Astrocyte (in vitro differentiated cells and primary cell): ENCODE results near the gene MYL3. TPM values are rescaled to one million over a fixed set of nuclear protein-coding genes. Genes with fewer than 3 reads are reported as not detected.

Experiments
- DNase-seq: peaks from one replicate; pipeline ENCODE4 v3.0.0-alpha.2; 2010; ENCODE audit warnings: low read depth
- FAIRE-seq: peaks from 2 replicates; lab custom pipeline; 2011; peaks lifted over from hg19 to GRCh38; lab: Jason Lieb, UNC
- H2AFZ ChIP-seq: 2 replicates; pipeline ENCODE4 v1.6.0; 2012; ENCODE audit warnings: low read depth, low read length, inconsistent platforms
- H3K27ac ChIP-seq: 2 replicates; pipeline ENCODE4 v1.5.1; 2011; ENCODE audit warnings: low read depth, low read length, inconsistent platforms
- H3K27me3 ChIP-seq: 2 replicates; pipeline ENCODE4 v1.6.0; 2011; ENCODE audit warnings: low read length, inconsistent platforms; ENCODE audit not compliant: insufficient read depth
- H3K36me3 ChIP-seq: 2 replicates; pipeline ENCODE4 v1.5.1; 2011; ENCODE audit warnings: low read length, inconsistent platforms; ENCODE audit not compliant: insufficient read depth
- H3K4me1 ChIP-seq: 2 replicates; pipeline ENCODE4 v1.5.1; 2011; ENCODE audit warnings: low read length, inconsistent platforms; ENCODE audit not compliant: insufficient read depth
- H3K4me2 ChIP-seq: 2 replicates; pipeline ENCODE4 v1.6.0; 2012; ENCODE audit warnings: low read length, inconsistent platforms
- H3K4me3 ChIP-seq: 2 replicates; pipeline ENCODE4 v1.5.1; 2011; ENCODE audit warnings: low read depth, mild to moderate bottlenecking, low read length, inconsistent platforms; ENCODE audit not compliant: insufficient read depth
- H3K79me2 ChIP-seq: 2 replicates; pipeline ENCODE4 v1.6.0; 2012; ENCODE audit warnings: mild to moderate bottlenecking, low read length, inconsistent platforms; ENCODE audit not compliant: insufficient read depth
- H3K9ac ChIP-seq: 2 replicates; pipeline ENCODE4 v1.6.0; 2012; ENCODE audit warnings: mild to moderate bottlenecking, low read length, inconsistent platforms
- H3K9me3 ChIP-seq: 2 replicates; pipeline ENCODE4 v1.5.1; 2012; ENCODE audit warnings: low read depth, mild to moderate bottlenecking, low read length, inconsistent platforms; ENCODE audit not compliant: insufficient read depth
- H4K20me1 ChIP-seq: 2 replicates; pipeline ENCODE4 v1.6.0; 2012; ENCODE audit warnings: low read length, inconsistent platforms; ENCODE audit not compliant: insufficient read depth
- H3K27ac Mint-ChIP-seq: one replicate; pipeline ENCODE4 v1.8.0; 2021; ENCODE audit warnings: mild to moderate bottlenecking, mixed read lengths; ENCODE audit not compliant: unreplicated experiment
- H3K27me3 Mint-ChIP-seq: one replicate; pipeline ENCODE4 v1.8.0; 2021; ENCODE audit warnings: low read depth, mixed read lengths; ENCODE audit not compliant: unreplicated experiment
- H3K36me3 Mint-ChIP-seq: one replicate; pipeline ENCODE4 v1.8.0; 2021; ENCODE audit warnings: low read depth, mixed read lengths; ENCODE audit not compliant: unreplicated experiment
- H3K4me1 Mint-ChIP-seq: one replicate; pipeline ENCODE4 v1.8.0; 2021; ENCODE audit warnings: low read depth, mixed read lengths; ENCODE audit not compliant: unreplicated experiment
- H3K4me3 Mint-ChIP-seq: one replicate; pipeline ENCODE4 v1.8.0; 2021; ENCODE audit warnings: mild to moderate bottlenecking, moderate library complexity, mixed read lengths; ENCODE audit not compliant: unreplicated experiment
- H3K9me3 Mint-ChIP-seq: one replicate; pipeline ENCODE4 v1.8.0; 2021; ENCODE audit warnings: mild to moderate bottlenecking, mixed read lengths; ENCODE audit not compliant: unreplicated experiment
- CTCF ChIP-seq: IDR thresholded peaks from 2 replicates; pipeline ENCODE4 v1.5.1; 2011; ENCODE audit warnings: low read depth, mild to moderate bottlenecking, inconsistent platforms, low read length, moderate library complexity; ENCODE audit not compliant: insufficient read depth
- EZH2 ChIP-seq: IDR thresholded peaks from 2 replicates; pipeline ENCODE4 v1.6.1; 2012; ENCODE audit warnings: mild to moderate bottlenecking, low read length, inconsistent platforms; ENCODE audit not compliant: insufficient read depth
- total RNA-seq: library from RNA; stranded (reverse); gene quantifications from 2 replicates; pipeline ENCODE4 v1.2.1, GENCODE V29; 2021

MYL3 gene
- total RNA-seq, 1 donor from 2014 or later, result 0.89 TPM

DNA sequence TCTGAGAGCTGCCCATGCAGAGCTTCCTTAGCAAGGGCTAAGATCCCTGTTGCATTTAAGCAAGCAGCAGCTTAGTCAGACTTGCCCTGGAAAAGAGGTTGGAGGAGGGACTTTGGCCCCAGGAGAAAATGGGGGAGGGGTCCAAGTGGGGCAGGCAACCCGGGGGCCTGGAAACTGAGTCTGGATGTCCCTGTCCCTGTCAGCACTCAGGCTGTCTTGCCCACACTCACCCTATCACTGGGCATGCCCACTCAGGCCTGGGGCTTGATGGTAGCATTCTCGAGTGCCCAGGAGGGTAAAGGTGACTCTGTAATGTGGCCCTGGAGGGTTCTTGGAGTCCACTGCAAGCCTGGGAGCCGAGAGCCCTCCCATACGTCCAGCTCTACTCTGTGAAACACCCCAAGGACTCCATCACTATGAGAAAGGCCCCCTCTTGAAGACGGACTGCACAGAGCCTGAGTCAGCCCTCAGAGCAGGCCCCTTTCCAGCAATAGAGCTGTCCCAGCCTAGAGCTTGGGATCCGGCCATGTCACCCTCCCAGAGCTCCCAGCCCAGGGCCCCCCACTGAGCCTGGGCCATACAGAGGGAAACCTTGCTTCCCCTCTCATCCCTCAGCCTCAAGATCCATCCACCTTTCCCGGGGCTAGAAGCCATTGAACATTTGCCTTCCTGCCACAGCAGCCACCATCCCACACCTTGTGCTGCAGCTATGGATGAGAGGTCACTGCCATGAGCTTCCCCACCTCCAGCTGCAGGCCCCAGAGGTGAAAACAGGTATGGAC is 13.4 kb downstream of the MYL3 start:
- H3K36me3 ChIP-seq, result no peaks in the 10 kb centered on the region
- H3K79me2 ChIP-seq, result no peaks in the 10 kb centered on the region
- FAIRE-seq, result no peak
- no peaks in the 10 kb centered on the region for H4K20me1 ChIP-seq
- peaks cover 10% of the 10 kb centered on the region for H3K4me1 Mint-ChIP-seq
- peaks cover 16% of the 10 kb centered on the region for H3K4me1 ChIP-seq
- H3K36me3 Mint-ChIP-seq, result peaks cover 2% of the 10 kb centered on the region
- H3K27ac Mint-ChIP-seq, result no peak overlapping the region
- no peak overlapping the region for H3K9ac ChIP-seq
- H2AFZ ChIP-seq, result no peak overlapping the region
- no peak overlapping the region for H3K27ac ChIP-seq
- DNase-seq, result no peak
- H3K27me3 ChIP-seq, result peaks cover 4% of the 10 kb centered on the region
- TF ChIP-seq EZH2 (no peak), CTCF (no peak)
- H3K9me3 ChIP-seq, result no peaks in the 10 kb centered on the region
- H3K4me3 Mint-ChIP-seq, result no peak overlapping the region
- H3K4me2 ChIP-seq, result no peak overlapping the region
- H3K27me3 Mint-ChIP-seq, result peaks cover 35% of the 10 kb centered on the region
- no peak overlapping the region for H3K4me3 ChIP-seq
- H3K9me3 Mint-ChIP-seq, result peaks cover 4% of the 10 kb centered on the region

DNA sequence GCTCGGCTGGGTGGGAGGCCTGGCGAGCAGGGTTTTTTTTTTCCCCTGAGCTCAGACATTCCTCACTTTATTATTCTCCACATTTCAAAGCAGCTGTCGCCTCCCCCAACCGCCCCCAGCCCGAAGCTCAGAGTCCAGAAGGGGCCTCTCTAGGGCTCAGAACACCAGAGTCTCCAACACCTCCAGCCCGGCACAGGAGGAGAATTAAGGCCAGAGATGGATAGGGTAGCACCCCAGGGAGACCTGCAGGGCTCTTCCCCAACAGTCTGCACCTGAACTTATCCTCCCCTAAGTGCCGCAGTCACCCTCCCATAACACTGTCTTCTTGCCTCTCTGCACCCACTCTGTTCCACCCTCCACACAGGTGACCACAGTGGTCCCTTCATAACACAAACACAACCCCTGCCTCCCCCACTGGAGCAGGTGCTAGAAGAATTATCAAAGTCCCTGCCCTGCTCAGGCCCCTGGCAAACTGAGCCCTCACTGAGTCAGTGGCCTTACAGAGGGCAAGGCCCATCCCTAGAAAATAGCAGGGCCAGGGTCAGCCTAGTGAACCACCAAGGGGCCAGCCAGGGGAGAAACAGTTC is 14.1 kb downstream of the MYL3 start:
- Histone ChIP-seq H3K9me3 (no peaks in the 10 kb centered on the region), H3K4me3 (no peak overlapping the region), H4K20me1 (no peaks in the 10 kb centered on the region), H3K27me3 (peaks cover under 1% of the 10 kb centered on the region), H3K27ac (no peak overlapping the region), H2AFZ (no peak overlapping the region), H3K4me1 (peaks cover 16% of the 10 kb centered on the region), H3K79me2 (no peaks in the 10 kb centered on the region), H3K4me2 (no peak overlapping the region), H3K36me3 (no peaks in the 10 kb centered on the region), H3K9ac (no peak overlapping the region)
- peaks cover 29% of the 10 kb centered on the region for H3K27me3 Mint-ChIP-seq
- FAIRE-seq (no peak), DNase-seq (no peak)
- peaks cover 2% of the 10 kb centered on the region for H3K36me3 Mint-ChIP-seq
- no peak overlapping the region for H3K27ac Mint-ChIP-seq
- H3K9me3 Mint-ChIP-seq, result peaks cover 4% of the 10 kb centered on the region
- no peak for TF ChIP-seq CTCF
- no peak for TF ChIP-seq EZH2
- no peak overlapping the region for H3K4me3 Mint-ChIP-seq
- H3K4me1 Mint-ChIP-seq, result peaks cover 10% of the 10 kb centered on the region
